ENCODE measurements around the gene BABAM2. TPM values are rescaled to one million over a fixed set of nuclear protein-coding genes. Genes with fewer than 3 reads are reported as not detected.
"Not testable (repeated sequence)": the region's sequence is repeated elsewhere in the genome, so short reads cannot be mapped to it uniquely, and the experiment has no call there.

The BABAM2 gene
- polyA plus RNA-seq, 3 donors, result 55.5 to 58.9 (median 57.2) TPM

GRCh38 chr2:28011322-28011737 is 120.8 kb downstream of the BABAM2 start:
- no peak for DNase-seq (ENCODE audit: low read depth in 3 of 3, low spot score in 2 of 3)

- DNase-seq (ENCODE audit: low read depth in 3 of 3, low spot score in 2 of 3), result not testable (repeated sequence)
Measured at GRCh38 chr2:28018474-28018873, 127.9 kb downstream of the BABAM2 start.

GRCh38 chr2:28019521-28019920 is 129.0 kb downstream of the BABAM2 start:
- DNase-seq (ENCODE audit: low read depth in 3 of 3, low spot score in 2 of 3), result not testable (repeated sequence)

- DNase-seq (ENCODE audit: low read depth in 3 of 3, low spot score in 2 of 3), result no peak
Measured at GRCh38 chr2:28021898-28022297, 131.4 kb downstream of the BABAM2 start.

GRCh38 chr2:28025123-28025522 is 134.6 kb downstream of the BABAM2 start:
- DNase-seq (ENCODE audit: low read depth in 3 of 3, low spot score in 2 of 3), result no peak

- DNase-seq (ENCODE audit: low read depth in 3 of 3, low spot score in 2 of 3), result not testable (repeated sequence)
Measured at GRCh38 chr2:28026230-28026629, 135.7 kb downstream of the BABAM2 start.

GRCh38 chr2:28028025-28028424 is 137.5 kb downstream of the BABAM2 start:
- DNase-seq (ENCODE audit: low read depth in 3 of 3, low spot score in 2 of 3), result no peak

- DNase-seq (ENCODE audit: low read depth in 3 of 3, low spot score in 2 of 3), result no peak
Measured at GRCh38 chr2:28030600-28030999, 140.1 kb downstream of the BABAM2 start.

GRCh38 chr2:28032816-28033215 is 142.3 kb downstream of the BABAM2 start:
- no peak for DNase-seq (ENCODE audit: low read depth in 3 of 3, low spot score in 2 of 3)

- DNase-seq (ENCODE audit: low read depth in 3 of 3, low spot score in 2 of 3), result no peak
Measured at GRCh38 chr2:28034696-28035095, 144.2 kb downstream of the BABAM2 start.

GRCh38 chr2:28035163-28035690 is 144.7 kb downstream of the BABAM2 start:
- no peak for DNase-seq (ENCODE audit: low read depth in 3 of 3, low spot score in 2 of 3)

- no peak for DNase-seq (ENCODE audit: low read depth in 3 of 3, low spot score in 2 of 3)
Measured at GRCh38 chr2:28035816-28036215, 145.3 kb downstream of the BABAM2 start.

- no peak for DNase-seq (ENCODE audit: low read depth in 3 of 3, low spot score in 2 of 3)
Measured at GRCh38 chr2:28036307-28036706, 145.8 kb downstream of the BABAM2 start.

GRCh38 chr2:28038722-28039121 is 148.2 kb downstream of the BABAM2 start:
- no peak for DNase-seq (ENCODE audit: low read depth in 3 of 3, low spot score in 2 of 3)

- DNase-seq (ENCODE audit: low read depth in 3 of 3, low spot score in 2 of 3), result no peak
Measured at GRCh38 chr2:28045676-28046351, 155.3 kb downstream of the BABAM2 start.

- DNase-seq (ENCODE audit: low read depth in 3 of 3, low spot score in 2 of 3), result no peak
Measured at GRCh38 chr2:28046921-28047320, 156.4 kb downstream of the BABAM2 start.

- no peak for DNase-seq (ENCODE audit: low read depth in 3 of 3, low spot score in 2 of 3)
Measured at GRCh38 chr2:28047681-28048080, 157.2 kb downstream of the BABAM2 start.

GRCh38 chr2:28048341-28048740 is 157.8 kb downstream of the BABAM2 start:
- no peak for DNase-seq (ENCODE audit: low read depth in 3 of 3, low spot score in 2 of 3)

- DNase-seq (ENCODE audit: low read depth in 3 of 3, low spot score in 2 of 3), result no peak
Measured at GRCh38 chr2:28049416-28049815, 158.9 kb downstream of the BABAM2 start.

- no peak for DNase-seq (ENCODE audit: low read depth in 3 of 3, low spot score in 2 of 3)
Measured at GRCh38 chr2:28049899-28050298, 159.4 kb downstream of the BABAM2 start.

- DNase-seq (ENCODE audit: low read depth in 3 of 3, low spot score in 2 of 3), result no peak
Measured at GRCh38 chr2:28052691-28053090, 162.2 kb downstream of the BABAM2 start.

GRCh38 chr2:28053597-28053996 is 163.1 kb downstream of the BABAM2 start:
- no peak for DNase-seq (ENCODE audit: low read depth in 3 of 3, low spot score in 2 of 3)

- DNase-seq (ENCODE audit: low read depth in 3 of 3, low spot score in 2 of 3), result no peak
Measured at GRCh38 chr2:28054916-28055315, 164.4 kb downstream of the BABAM2 start.
